Subcutaneous adipose tissue (tissue), 4 donors: ENCODE results near the gene MED27. TPM values are rescaled to one million over a fixed set of nuclear protein-coding genes. Genes with fewer than 3 reads are reported as not detected.

Experiments
- total RNA-seq, 4 donors: library from RNA; depleted of rRNA; stranded (reverse); fragments of >200 nt; gene quantifications; one replicate each; pipeline ENCODE4 v1.1.0, GENCODE V29; 2016
- TF ChIP-seq, protein P1 (sequence below): fragments of 450-650 bp; IDR thresholded peaks from one replicate; pipeline ENCODE4 v1.5.1; 2016; ENCODE audit warnings: low read depth, mild to moderate bottlenecking, control low read depth, antibody characterized with exemption, moderate library complexity

MED27 gene
- total RNA-seq, 4 donors from 2014 or later, result 7.3 to 13.4 (median 9.9) TPM

DNA sequence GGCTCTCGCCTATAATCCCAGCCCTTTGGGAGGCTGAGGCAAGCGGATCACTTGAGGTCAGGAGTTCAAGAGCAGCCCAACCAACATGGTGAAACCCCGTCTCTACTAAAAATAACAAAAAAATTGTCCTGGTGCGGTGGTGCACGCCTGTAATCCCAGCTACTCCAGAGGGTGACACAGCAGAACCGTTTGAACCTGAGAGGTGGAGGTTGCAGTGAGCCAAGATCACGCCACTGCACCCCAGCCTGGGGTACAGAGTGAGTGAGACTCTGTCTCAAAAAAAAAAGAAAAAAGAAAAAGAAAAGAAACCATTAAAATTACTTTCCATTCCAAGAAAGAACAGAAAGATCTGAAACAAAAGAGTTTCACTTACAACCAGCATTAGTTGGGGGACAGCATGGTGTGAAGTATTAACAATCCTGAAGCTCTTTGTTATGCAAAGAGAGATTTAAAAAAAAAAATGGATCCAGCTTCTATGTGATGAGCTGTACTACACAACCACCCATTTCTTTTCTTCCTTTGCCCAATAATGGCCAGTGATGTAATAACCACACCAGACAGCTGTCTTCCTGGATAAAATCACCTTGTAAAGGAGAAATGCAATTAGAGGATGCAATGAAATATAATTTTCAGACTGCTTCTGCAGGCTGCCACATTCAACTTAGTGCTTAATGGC is 76.9 kb downstream of the MED27 start:
- TF ChIP-seq, protein P1, sequence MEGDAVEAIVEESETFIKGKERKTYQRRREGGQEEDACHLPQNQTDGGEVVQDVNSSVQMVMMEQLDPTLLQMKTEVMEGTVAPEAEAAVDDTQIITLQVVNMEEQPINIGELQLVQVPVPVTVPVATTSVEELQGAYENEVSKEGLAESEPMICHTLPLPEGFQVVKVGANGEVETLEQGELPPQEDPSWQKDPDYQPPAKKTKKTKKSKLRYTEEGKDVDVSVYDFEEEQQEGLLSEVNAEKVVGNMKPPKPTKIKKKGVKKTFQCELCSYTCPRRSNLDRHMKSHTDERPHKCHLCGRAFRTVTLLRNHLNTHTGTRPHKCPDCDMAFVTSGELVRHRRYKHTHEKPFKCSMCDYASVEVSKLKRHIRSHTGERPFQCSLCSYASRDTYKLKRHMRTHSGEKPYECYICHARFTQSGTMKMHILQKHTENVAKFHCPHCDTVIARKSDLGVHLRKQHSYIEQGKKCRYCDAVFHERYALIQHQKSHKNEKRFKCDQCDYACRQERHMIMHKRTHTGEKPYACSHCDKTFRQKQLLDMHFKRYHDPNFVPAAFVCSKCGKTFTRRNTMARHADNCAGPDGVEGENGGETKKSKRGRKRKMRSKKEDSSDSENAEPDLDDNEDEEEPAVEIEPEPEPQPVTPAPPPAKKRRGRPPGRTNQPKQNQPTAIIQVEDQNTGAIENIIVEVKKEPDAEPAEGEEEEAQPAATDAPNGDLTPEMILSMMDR, result no peak

DNA sequence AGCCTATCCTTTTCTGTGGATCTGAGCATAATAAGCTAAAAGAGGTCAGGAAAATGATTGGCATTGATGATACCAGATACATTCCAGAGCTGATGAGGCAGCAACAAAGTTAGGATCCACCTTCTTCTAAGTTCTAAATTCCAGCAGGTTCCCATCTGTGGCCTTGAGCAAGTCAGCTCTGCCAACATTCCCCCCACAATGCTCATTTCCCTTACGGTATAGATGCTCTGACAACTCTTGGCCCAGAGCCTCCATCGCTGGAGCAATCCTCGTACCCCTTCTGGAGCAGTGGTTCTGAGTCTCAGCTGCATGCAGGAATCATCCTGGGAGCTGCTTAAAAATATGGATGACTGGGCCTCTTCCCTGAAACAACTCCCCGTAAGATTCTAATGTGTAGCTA is 78.1 kb downstream of the MED27 start:
- TF ChIP-seq, protein P1, result no peak

DNA sequence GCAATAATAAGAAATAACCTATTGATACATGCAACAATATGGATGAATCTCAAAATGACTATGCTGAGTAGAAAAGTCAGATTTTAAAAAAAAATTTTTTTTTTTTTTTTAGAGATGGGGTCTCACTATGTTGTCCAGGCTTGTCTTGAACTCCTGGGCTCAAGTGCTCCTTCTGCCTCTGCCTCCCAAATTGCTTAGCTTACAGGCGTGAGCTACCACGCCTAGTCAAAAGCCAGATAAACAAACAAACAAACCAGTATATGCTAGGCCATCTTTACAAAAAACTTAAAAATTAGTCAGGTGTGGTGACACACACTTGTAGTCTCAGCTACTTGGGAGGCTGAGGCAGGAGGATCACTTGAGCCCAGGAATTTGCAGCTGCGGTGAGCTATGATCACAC is 79.0 kb downstream of the MED27 start:
- TF ChIP-seq, protein P1, result no peak

DNA sequence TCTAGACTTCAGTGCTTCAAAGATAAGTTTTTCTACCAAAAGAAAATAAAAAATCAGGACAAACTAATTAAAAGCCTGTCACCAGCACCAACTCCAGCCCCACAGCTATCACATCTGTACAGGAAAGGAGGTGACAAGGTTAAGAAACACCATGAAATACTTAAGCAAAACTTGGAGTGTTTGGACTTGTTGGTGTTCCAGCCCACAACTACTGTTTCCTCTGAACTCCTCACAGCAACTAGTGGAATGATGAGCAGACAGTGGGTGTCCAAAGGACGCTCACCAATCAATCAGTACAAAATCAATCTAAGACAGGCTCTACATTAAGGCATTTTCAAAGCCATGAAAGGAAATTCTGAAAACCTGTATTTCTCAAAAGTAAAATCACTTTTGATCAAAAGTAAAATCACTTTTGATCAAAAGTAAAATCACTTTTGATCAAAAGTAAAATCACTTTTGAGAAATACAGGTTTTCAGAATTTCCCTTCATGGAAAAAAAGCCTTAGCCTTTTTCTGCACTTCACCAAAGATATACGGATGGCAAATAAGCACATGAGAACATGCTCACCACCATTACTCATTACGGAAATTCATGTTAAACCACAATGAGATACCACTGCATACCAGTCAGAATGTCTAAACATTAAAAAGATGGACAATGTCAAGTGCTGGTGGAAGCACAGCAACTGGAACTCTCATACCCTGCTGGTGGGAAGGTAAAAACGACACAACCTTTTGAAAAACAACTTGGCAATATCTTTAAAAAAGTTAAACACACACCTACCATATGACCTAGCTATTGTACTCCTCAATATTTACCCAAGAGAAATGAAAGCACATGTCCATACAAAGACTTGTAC is 79.7 kb downstream of the MED27 start:
- TF ChIP-seq, protein P1, result no peak

DNA sequence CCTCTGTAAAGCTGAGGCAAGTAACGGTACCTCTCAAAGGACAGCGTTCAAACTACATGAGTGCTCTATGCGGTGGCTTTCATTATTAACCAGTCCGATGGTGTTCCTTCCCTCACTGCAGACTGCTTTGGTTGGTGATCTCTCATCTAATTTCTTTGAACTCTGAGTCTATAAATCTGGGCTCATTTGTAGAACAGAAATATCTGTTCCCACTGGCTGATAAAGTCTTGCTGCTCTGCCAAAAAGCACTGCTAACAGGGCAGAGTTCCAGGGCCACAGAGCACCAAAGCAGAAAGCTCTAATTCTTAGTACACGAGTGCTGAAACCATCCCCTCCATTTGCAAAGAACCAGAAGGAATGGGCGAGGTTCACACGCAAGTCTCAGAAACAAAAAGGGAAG is 81.9 kb downstream of the MED27 start:
- TF ChIP-seq, protein P1, result no peak

DNA sequence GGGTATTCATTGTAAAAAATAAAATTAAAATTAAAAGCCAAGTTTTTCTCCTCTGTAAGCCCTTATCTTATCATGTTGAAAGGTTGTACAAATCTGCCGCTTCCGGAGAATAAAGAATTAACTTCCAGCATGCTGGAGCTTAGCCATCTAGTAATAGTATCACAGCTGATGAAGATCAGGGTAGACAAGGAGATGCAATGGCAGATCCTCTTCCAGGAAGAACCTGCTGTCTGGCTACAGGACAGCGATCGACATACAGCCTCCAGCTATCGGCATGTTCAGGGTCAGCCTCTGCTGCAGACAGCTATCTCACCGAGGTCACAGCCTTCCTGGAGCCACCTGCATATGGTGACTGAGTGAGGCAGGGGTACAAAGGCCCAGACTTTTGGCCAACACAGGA is 82.6 kb downstream of the MED27 start:
- TF ChIP-seq, protein P1, result no peak

DNA sequence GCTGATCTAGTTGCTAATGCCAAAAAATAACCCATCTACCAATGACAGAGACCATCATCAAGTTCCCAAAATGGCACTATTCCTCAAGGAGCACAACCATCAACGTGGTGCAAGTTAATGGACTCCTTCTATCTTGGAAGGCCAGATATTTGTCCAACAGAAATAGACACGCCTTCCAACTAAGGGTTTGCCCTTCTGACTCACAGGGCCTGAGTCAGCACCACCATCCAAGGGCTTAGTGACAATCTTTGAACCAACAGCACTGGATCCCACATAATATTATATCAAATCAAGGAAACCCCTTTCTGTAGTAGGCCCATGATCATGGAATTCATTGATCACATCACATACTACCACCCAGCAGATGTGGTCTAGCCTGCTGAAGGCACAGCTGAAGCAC is 84.3 kb downstream of the MED27 start:
- TF ChIP-seq, protein P1, result no peak
